Endothelial cell of hepatic sinusoid (primary cell): Measurements from ENCODE around the gene HSD17B2.

Experiments used
- in situ Hi-C: cut with HindIII; loops from 2 replicates; pipeline ENCODE4 v1.10.0; 2017; ENCODE audit warnings: low sequenced_read_pairs

HSD17B2 gene

GRCh38 chr16:82046941-82047340, 11.9 kb downstream of the HSD17B2 start:
- in situ Hi-C loops = loop anchor here (5.0 kb wide), 1 partner anchor 40 kb away; no protein-coding TSS in a partner anchor

GRCh38 chr16:82047374-82047773, 12.3 kb downstream of the HSD17B2 start:
- in situ Hi-C loops = loop anchor here (5.0 kb wide), 1 partner anchor 40 kb away; no protein-coding TSS in a partner anchor

GRCh38 chr16:82047787-82048186, 12.7 kb downstream of the HSD17B2 start:
- in situ Hi-C loops = loop anchor here (5.0 kb wide), 1 partner anchor 40 kb away; no protein-coding TSS in a partner anchor

GRCh38 chr16:82049484-82049883, 14.4 kb downstream of the HSD17B2 start:
- in situ Hi-C loops = loop anchor here (5.0 kb wide), 1 partner anchor 38 kb away; no protein-coding TSS in a partner anchor

- in situ Hi-C loops = no loop called here
These were observed 15.5 kb downstream of the HSD17B2 start for GRCh38 chr16:82050506-82050905.

GRCh38 chr16:82050909-82051357, 15.9 kb downstream of the HSD17B2 start:
- in situ Hi-C loops = no loop called here

- in situ Hi-C loops = no loop called here
These were observed 16.6 kb downstream of the HSD17B2 start for GRCh38 chr16:82051656-82052055.

GRCh38 chr16:82055117-82055516, 20.1 kb downstream of the HSD17B2 start:
- in situ Hi-C loops = no loop called here

GRCh38 chr16:82055728-82056549, 20.9 kb downstream of the HSD17B2 start:
- in situ Hi-C loops = no loop called here

GRCh38 chr16:82056550-82056896, 21.5 kb downstream of the HSD17B2 start:
- in situ Hi-C loops = no loop called here

GRCh38 chr16:82059161-82059982, 24.3 kb downstream of the HSD17B2 start:
- in situ Hi-C loops = no loop called here

GRCh38 chr16:82059983-82060421, 24.9 kb downstream of the HSD17B2 start:
- in situ Hi-C loops = no loop called here

GRCh38 chr16:82061861-82062525, 26.9 kb downstream of the HSD17B2 start:
- in situ Hi-C loops = no loop called here

- in situ Hi-C loops = no loop called here
These were observed 27.6 kb downstream of the HSD17B2 start for GRCh38 chr16:82062645-82063058.

GRCh38 chr16:82063456-82064082, 28.5 kb downstream of the HSD17B2 start:
- in situ Hi-C loops = no loop called here

GRCh38 chr16:82067042-82067803, 32.2 kb downstream of the HSD17B2 start:
- in situ Hi-C loops = no loop called here

- in situ Hi-C loops = no loop called here
These were observed 32.8 kb downstream of the HSD17B2 start for GRCh38 chr16:82067804-82068325.

GRCh38 chr16:82070656-82071369, 35.8 kb downstream of the HSD17B2 start:
- in situ Hi-C loops = no loop called here

- in situ Hi-C loops = no loop called here
These were observed 36.4 kb downstream of the HSD17B2 start for GRCh38 chr16:82071421-82071820.
